H1 (cell line): ENCODE results near the gene TNFRSF11A. TPM values are rescaled to one million over a fixed set of nuclear protein-coding genes. Genes with fewer than 3 reads are reported as not detected.

Source experiments
- CTCF ChIA-PET: fragments of 300-600 bp; sonication (Branson Sonifier 250); formaldehyde crosslinking; loops from one replicate; lab custom pipeline; 2021; ENCODE audit not compliant: partially characterized antibody; lab: Charles Lee
- POLR2A ChIA-PET: fragments of 300-600 bp; sonication (Branson Sonifier 250); formaldehyde crosslinking; loops from one replicate; lab custom pipeline; 2021; ENCODE audit warnings: inconsistent platforms; ENCODE audit not compliant: partially characterized antibody; lab: Charles Lee
- DNase-seq, 2 experiments: peaks; one replicate each; pipeline versions ENCODE4 v3.0.0 to v3.0.0-alpha.2; 2010 to 2022; ENCODE audit warnings: low spot score in 2 of 2, low read depth in 1 of 2, mixed read lengths in 1 of 2
- FAIRE-seq: peaks from 2 replicates; lab custom pipeline; 2011; peaks lifted over from hg19 to GRCh38; lab: Jason Lieb, UNC
- H2AFZ ChIP-seq: 2 replicates; pipeline ENCODE4 v1.8.1; 2012; ENCODE audit warnings: low read length, inconsistent platforms
- H2AK5ac ChIP-seq: 2 replicates; pipeline ENCODE4 v1.6.1; 2013; ENCODE audit warnings: low read depth, low read length
- H2BK120ac ChIP-seq: replicated peaks from 2 replicates; pipeline ENCODE3; 2013; ENCODE audit warnings: low read depth, low read length, inconsistent platforms
- H2BK12ac ChIP-seq: 2 replicates; pipeline ENCODE4 v1.6.1; 2013; ENCODE audit warnings: low read depth, low read length
- H2BK15ac ChIP-seq: 2 replicates; pipeline ENCODE4 v1.6.1; 2013; ENCODE audit warnings: low read length
- H2BK20ac ChIP-seq: 2 replicates; pipeline ENCODE4 v1.6.1; 2013; ENCODE audit warnings: low read length
- H2BK5ac ChIP-seq: 2 replicates; pipeline ENCODE4 v1.6.1; 2013; ENCODE audit warnings: low read depth, low read length
- H3K14ac ChIP-seq: 2 replicates; pipeline ENCODE4 v1.6.1; 2013; ENCODE audit warnings: inconsistent platforms; ENCODE audit not compliant: insufficient read length
- H3K18ac ChIP-seq: 2 replicates; pipeline ENCODE4 v1.6.1; 2013; ENCODE audit warnings: low read length; ENCODE audit errors: extremely low read depth
- H3K23ac ChIP-seq: 2 replicates; pipeline ENCODE4 v1.6.1; 2013; ENCODE audit warnings: inconsistent platforms; ENCODE audit not compliant: insufficient read length
- H3K23me2 ChIP-seq: 2 replicates; pipeline ENCODE4 v1.6.1; 2013; ENCODE audit warnings: low read depth, low read length
- H3K27ac ChIP-seq: 2 replicates; pipeline ENCODE4 v1.6.1; 2011; ENCODE audit warnings: low read depth, low read length, inconsistent platforms
- H3K27me3 ChIP-seq, 4 experiments: replicated peaks in 1 of 4; 1 replicate in 1 of 4; 2 replicates in 3 of 4; pipeline versions ENCODE4 v1.6.1 to v1.8.1; 2011 to 2013; ENCODE audit warnings: low read length in 3 of 4, mild to moderate bottlenecking in 3 of 4, inconsistent platforms in 2 of 4, mixed read lengths in 2 of 4, moderate library complexity in 1 of 4; ENCODE audit not compliant: control insufficient read depth in 3 of 4, insufficient read depth in 3 of 4; ENCODE audit errors: extremely low read depth in 1 of 4
- H3K36me3 ChIP-seq, 4 experiments: 2 replicates each; pipeline versions ENCODE4 v1.6.1 to v1.8.1; 2011 to 2013; ENCODE audit warnings: mild to moderate bottlenecking in 4 of 4, low read length in 3 of 4, moderate library complexity in 2 of 4, control low read depth in 1 of 4, inconsistent platforms in 1 of 4; ENCODE audit not compliant: insufficient read depth in 4 of 4, control insufficient read depth in 2 of 4
- H3K4ac ChIP-seq: replicated peaks from 2 replicates; pipeline ENCODE3; 2013; ENCODE audit warnings: low read length, low read depth, mixed read lengths, inconsistent platforms; ENCODE audit not compliant: insufficient read length
- H3K4me1 ChIP-seq, 4 experiments: replicated peaks in 1 of 4; 1 replicate in 1 of 4; 2 replicates in 3 of 4; pipeline versions ENCODE4 v1.6.1 to v1.8.1; 2011 to 2013; ENCODE audit warnings: low read length in 3 of 4, inconsistent platforms in 2 of 4, mixed read lengths in 1 of 4; ENCODE audit not compliant: insufficient read depth in 4 of 4, control insufficient read depth in 3 of 4
- H3K4me2 ChIP-seq, 2 experiments: 2 replicates each; pipeline versions ENCODE4 v1.6.1 to v1.8.1; 2011 to 2013; ENCODE audit warnings: low read depth in 2 of 2, low read length in 2 of 2, control low read depth in 1 of 2, inconsistent platforms in 1 of 2, mild to moderate bottlenecking in 1 of 2; ENCODE audit not compliant: insufficient read depth in 1 of 2
- H3K4me3 ChIP-seq, 4 experiments: fragments of 200-600, 300-600 bp in 1 of 4; sonication (generic), shearing (Covaris generic), sonication (Bioruptor Twin) in 1 of 4; 2 replicates each; pipeline versions ENCODE4 v1.5.1 to v1.8.1; 2011 to 2016; ENCODE audit warnings: low read length in 4 of 4, low read depth in 3 of 4, control low read depth in 2 of 4, inconsistent platforms in 2 of 4, mild to moderate bottlenecking in 2 of 4, mixed read lengths in 1 of 4, moderate library complexity in 1 of 4; ENCODE audit not compliant: insufficient read depth in 2 of 4; ENCODE audit errors: extremely low read depth in 1 of 4
- H3K56ac ChIP-seq: replicated peaks from 2 replicates; pipeline ENCODE3; 2013; ENCODE audit warnings: low read depth, mild to moderate bottlenecking, mixed read lengths, low read length, inconsistent platforms; ENCODE audit not compliant: insufficient read length
- H3K79me1 ChIP-seq: 2 replicates; pipeline ENCODE4 v1.6.1; 2013; ENCODE audit warnings: low read depth, low read length, control low read depth
- H3K79me2 ChIP-seq, 2 experiments: 2 replicates each; pipeline versions ENCODE4 v1.6.1 to v1.8.1; 2012 to 2013; ENCODE audit warnings: low read length in 2 of 2, mild to moderate bottlenecking in 2 of 2, inconsistent platforms in 1 of 2; ENCODE audit not compliant: insufficient read depth in 2 of 2, control insufficient read depth in 1 of 2
- H3K9ac ChIP-seq, 4 experiments: replicated peaks in 1 of 4; 1 replicate in 1 of 4; 2 replicates in 3 of 4; pipeline versions ENCODE4 v1.6.1 to v1.8.1; 2011 to 2013; ENCODE audit warnings: low read depth in 3 of 4, low read length in 3 of 4, control low read depth in 2 of 4, mild to moderate bottlenecking in 2 of 4, moderate library complexity in 2 of 4, inconsistent platforms in 1 of 4; ENCODE audit errors: extremely low read depth in 1 of 4
- H3K9me3 ChIP-seq, 2 experiments: 2 replicates each; pipeline versions ENCODE4 v1.6.1 to v1.8.1; 2012 to 2013; ENCODE audit warnings: mild to moderate bottlenecking in 2 of 2, moderate library complexity in 2 of 2, control low read depth in 1 of 2, inconsistent platforms in 1 of 2, low read depth in 1 of 2, low read length in 1 of 2, mixed read lengths in 1 of 2; ENCODE audit not compliant: insufficient read depth in 2 of 2
- H4K20me1 ChIP-seq, 2 experiments: replicated peaks in 1 of 2; 2 replicates each; pipeline versions ENCODE3 to v1.8.1; 2011 to 2013; ENCODE audit warnings: inconsistent platforms in 2 of 2, low read length in 2 of 2, mild to moderate bottlenecking in 1 of 2; ENCODE audit not compliant: insufficient read depth in 2 of 2, control insufficient read depth in 1 of 2
- H4K5ac ChIP-seq: 2 replicates; pipeline ENCODE4 v1.6.1; 2013; ENCODE audit warnings: low read length, low read depth, mixed read lengths, inconsistent platforms; ENCODE audit not compliant: insufficient read length
- H4K8ac ChIP-seq: 2 replicates; pipeline ENCODE4 v1.8.0; 2013; ENCODE audit warnings: mild to moderate bottlenecking, moderate library complexity, low read length, inconsistent platforms; ENCODE audit not compliant: insufficient read depth; ENCODE audit errors: extremely low read depth
- H4K91ac ChIP-seq: replicated peaks from 2 replicates; pipeline ENCODE3; 2013; ENCODE audit warnings: low read length, mixed read lengths, inconsistent platforms; ENCODE audit not compliant: insufficient read length
- CEBPB ChIP-seq: IDR thresholded peaks from 2 replicates; pipeline ENCODE4 v1.6.1; 2012; ENCODE audit warnings: low read depth, low read length
- CHD1 ChIP-seq: IDR thresholded peaks from 2 replicates; pipeline ENCODE4 v1.6.1; 2012; ENCODE audit warnings: low read depth, low read length, improper control_type of control experiment
- CTBP2 ChIP-seq: IDR thresholded peaks from 2 replicates; pipeline ENCODE4 v1.7.0; 2011; ENCODE audit warnings: borderline replicate concordance, mild to moderate bottlenecking, moderate library complexity, mixed read lengths, low read length; ENCODE audit not compliant: insufficient read depth, insufficient read length
- EP300 ChIP-seq, 2 experiments: IDR thresholded peaks; 1 replicate in 1 of 2; 2 replicates in 1 of 2; pipeline ENCODE4 v1.6.1; 2011 to 2012; ENCODE audit warnings: low read depth in 2 of 2, low read length in 2 of 2, mild to moderate bottlenecking in 2 of 2, borderline replicate concordance in 1 of 2, inconsistent platforms in 1 of 2, moderate library complexity in 1 of 2
- FOSL1 ChIP-seq: IDR thresholded peaks from 2 replicates; pipeline ENCODE4 v1.6.1; 2011; ENCODE audit warnings: mild to moderate bottlenecking, low read depth, low read length, moderate library complexity; ENCODE audit not compliant: insufficient read depth
- JUND ChIP-seq: IDR thresholded peaks from 2 replicates; pipeline ENCODE4 v1.6.1; 2011; ENCODE audit warnings: mild to moderate bottlenecking, improper control_type of control experiment, low read length
- MAX ChIP-seq: IDR thresholded peaks from 2 replicates; pipeline ENCODE4 v1.6.1; 2012; ENCODE audit warnings: inconsistent platforms
- NRF1 ChIP-seq: IDR thresholded peaks from 2 replicates; pipeline ENCODE4 v1.6.1; 2011; ENCODE audit warnings: mild to moderate bottlenecking, low read depth, low read length, improper control_type of control experiment
- PHF8 ChIP-seq: fragments of 200-600 bp; sonication (generic); conservative IDR thresholded peaks from 2 replicates; pipeline ENCODE4 v1.7.1; 2012; ENCODE audit warnings: low read depth, mild to moderate bottlenecking, inconsistent platforms, low read length, moderate library complexity
- RXRA ChIP-seq: IDR thresholded peaks from 2 replicates; pipeline ENCODE4 v1.6.1; 2011; ENCODE audit warnings: low read depth, mild to moderate bottlenecking, low read length, moderate library complexity; ENCODE audit not compliant: insufficient read depth
- TEAD4 ChIP-seq: IDR thresholded peaks from 2 replicates; pipeline ENCODE4 v1.6.1; 2012; ENCODE audit warnings: low read depth, low read length, inconsistent platforms, mixed read lengths
- USF2 ChIP-seq: IDR thresholded peaks from 2 replicates; pipeline ENCODE4 v1.6.1; 2011; ENCODE audit warnings: low read length, improper control_type of control experiment
- WGBS, 2 experiments: shearing (Covaris generic) in 1 of 2; methylation state at CpG; one replicate each; pipeline versions ENCODE4 v1.1.6 to v1.1.7; 2013 to 2015; ENCODE audit warnings: low lambda C conversion rate in 2 of 2, mixed read lengths in 2 of 2, inconsistent platforms in 1 of 2, low coverage in 1 of 2, missing lambda C conversion rate in 1 of 2; ENCODE audit not compliant: insufficient replicate concordance in 2 of 2, insufficient coverage in 1 of 2, insufficient read length in 1 of 2; ENCODE audit errors: extremely low coverage in 1 of 2, missing lambda C conversion rate in 1 of 2; 5-methylcytosine and 5-hydroxymethylcytosine counted together
- polyA plus RNA-seq, 7 experiments: library from polyadenylated mRNA; depleted of rRNA in 3 of 7; stranded (reverse) in 5 of 7; unstranded in 2 of 7; fragments of >200 nt in 5 of 7; fragments of 200-250 nt in 2 of 7; gene quantifications; 1 replicate in 5 of 7; 2 replicates in 1 of 7; 4 replicates in 1 of 7; pipeline versions ENCODE4 v1.2.1 to v1.2.3, GENCODE V29; 2011 to 2013; ENCODE audit warnings: missing spikeins in 2 of 7, mixed read lengths in 2 of 7
- total RNA-seq: library from RNA; stranded (reverse); fragmentation: NEBNext Ultra II Directional; extraction: Animal tissue kit (Norgen Biotek cat#: 25700); gene quantifications from 2 replicates; pipeline ENCODE4 v1.2.1, GENCODE V29; 2021

The TNFRSF11A gene
- total and polyA plus RNA-seq, 2 of the 8 experiments (the other 6 are each of a cell fraction or from before 2014, with no cell fraction given): 8.7 to 10.6 TPM

- H3K23ac ChIP-seq: no peak overlapping the region
- H3K9ac ChIP-seq: no peak overlapping the region
- no peaks in the 10 kb centered on the region for H3K27me3 ChIP-seq
- 0 out of 2 replicates have a peak overlapping the region, but pooled peaks have one; percentile 39 for H2BK12ac ChIP-seq
- no peaks in the 10 kb centered on the region for H3K79me1 ChIP-seq
- H3K4me1 ChIP-seq: peaks cover 0 to 4% (median 0%) of the 10 kb centered on the region in 4 experiments; a peak in 1 of 7 replicates
- 0 out of 2 replicates have a peak overlapping the region, but pooled peaks have one; percentile 24 for H2AK5ac ChIP-seq
- no peak overlapping the region for H2BK15ac ChIP-seq
- 93% methylated on average over 12 of the region's 12 CpGs; no CpG with 5 or more reads in 1 of the 2 experiments for WGBS, 2 experiments
- H3K4me2 ChIP-seq: no peak overlapping the region
- no peak for DNase-seq
- no peak overlapping the region for H3K14ac ChIP-seq
- H2BK20ac ChIP-seq: no peak overlapping the region
- no peak overlapping the region for H4K8ac ChIP-seq
- ChIA-PET CTCF (interaction anchor here (0.8 kb wide), 1 partner anchor 153 kb away, joined by 3 read pairs; no protein-coding TSS in a partner anchor), POLR2A (interaction anchor here (0.8 to 1.2 kb wide), 2 partner anchors 84 to 277 kb away, joined by 3 to 4 read pairs; partner anchors contain the start of genes PHLPP1 and ZCCHC2)
- H3K23me2 ChIP-seq: no peaks in the 10 kb centered on the region
- H2BK120ac ChIP-seq: no peak overlapping the region
- H3K9me3 ChIP-seq: no peaks in the 10 kb centered on the region; a peak in 1 of 4 replicates
- H4K20me1 ChIP-seq: no peaks in the 10 kb centered on the region
- H3K4me3 ChIP-seq: no peak overlapping the region
- H3K27ac ChIP-seq: no peak overlapping the region
- no peak overlapping the region for H3K4ac ChIP-seq
- no peak overlapping the region for H4K5ac ChIP-seq
- no peaks in the 10 kb centered on the region for H3K79me2 ChIP-seq
- no peak overlapping the region for H3K18ac ChIP-seq
- peak overlapping the region; percentile 98 for H2AFZ ChIP-seq
- H3K36me3 ChIP-seq: no peaks in the 10 kb centered on the region
- no peak overlapping the region for H3K56ac ChIP-seq
- FAIRE-seq: no peak
- H4K91ac ChIP-seq: no peak overlapping the region
- H2BK5ac ChIP-seq: 0 out of 2 replicates have a peak overlapping the region, but pooled peaks have one; percentile 24
- TF ChIP-seq CEBPB: no peak
- TF ChIP-seq PHF8: no peak
- TF ChIP-seq EP300 (IDR thresholded peaks at IDR 0.05; ENCODE audit: borderline replicate concordance in 1 of 2, low read depth in 2 of 2, low read length in 2 of 2): no peak
- TF ChIP-seq CTBP2: no peak
- TF ChIP-seq NRF1: no peak
- TF ChIP-seq USF2: no peak
- TF ChIP-seq CHD1: no peak
- no peak for TF ChIP-seq JUND
- TF ChIP-seq FOSL1: no peak
- no peak for TF ChIP-seq TEAD4
- no peak for TF ChIP-seq MAX
- TF ChIP-seq RXRA: no peak
Measured at GRCh38 chr18:62438402-62438801, 113.3 kb downstream of the TNFRSF11A start.
